Lower lobe of right lung (tissue), 2 donors: Measurements from ENCODE around the gene CATSPERD. TPM values are rescaled to one million over a fixed set of nuclear protein-coding genes. Genes with fewer than 3 reads are reported as not detected.
A peak's percentile ranks its signal among the peaks of the same experiment; 100 is the strongest.

Source experiments
- ATAC-seq, 2 donors: fragments of 200-7000 bp; cut with Tn5 transposase; one replicate each; pipeline ENCODE4 v1.9.1; 2020 to 2022; ENCODE audit warnings: mild to moderate bottlenecking in 2 of 2, moderate library complexity in 2 of 2
- DNase-seq: peaks from one replicate; pipeline ENCODE4 v3.0.0-alpha.2; 2020
- H3K27ac ChIP-seq: fragments of 200-600 bp; one replicate; pipeline ENCODE4 v1.8.0; 2022
- H3K27me3 ChIP-seq: fragments of 200-600 bp; one replicate; pipeline ENCODE4 v1.8.0; 2022; ENCODE audit warnings: low read depth
- H3K36me3 ChIP-seq: fragments of 200-600 bp; one replicate; pipeline ENCODE4 v1.8.0; 2022; ENCODE audit warnings: mild to moderate bottlenecking
- H3K4me1 ChIP-seq: fragments of 200-600 bp; one replicate; pipeline ENCODE4 v1.8.0; 2022
- H3K4me3 ChIP-seq: fragments of 200-600 bp; one replicate; pipeline ENCODE4 v1.8.0; 2022; ENCODE audit warnings: mild to moderate bottlenecking
- H3K9me3 ChIP-seq: fragments of 200-600 bp; one replicate; pipeline ENCODE4 v1.8.0; 2022
- CTCF ChIP-seq: fragments of 200-600 bp; IDR thresholded peaks from one replicate; pipeline ENCODE4 v1.8.0; 2022; ENCODE audit warnings: antibody characterized with exemption, mild to moderate bottlenecking
- intact Hi-C: fragments of 100-400 bp; cut with DNase I; formaldehyde crosslinking; loops from one replicate; pipeline ENCODE4 v1.11.0; 2022
- total RNA-seq: library from RNA; stranded (reverse); fragmentation: NEBNext Ultra II Directional; extraction: Animal tissue kit (Norgen Biotek cat#: 25700); gene quantifications from one replicate; pipeline ENCODE4 v1.2.1, GENCODE V29; 2021
- donor health status: DM: no; HTN: yes; CAD: no; lungs with severe emphysema.

The CATSPERD gene
- total RNA-seq, 1 donor from 2014 or later: 6.4 TPM

DNA sequence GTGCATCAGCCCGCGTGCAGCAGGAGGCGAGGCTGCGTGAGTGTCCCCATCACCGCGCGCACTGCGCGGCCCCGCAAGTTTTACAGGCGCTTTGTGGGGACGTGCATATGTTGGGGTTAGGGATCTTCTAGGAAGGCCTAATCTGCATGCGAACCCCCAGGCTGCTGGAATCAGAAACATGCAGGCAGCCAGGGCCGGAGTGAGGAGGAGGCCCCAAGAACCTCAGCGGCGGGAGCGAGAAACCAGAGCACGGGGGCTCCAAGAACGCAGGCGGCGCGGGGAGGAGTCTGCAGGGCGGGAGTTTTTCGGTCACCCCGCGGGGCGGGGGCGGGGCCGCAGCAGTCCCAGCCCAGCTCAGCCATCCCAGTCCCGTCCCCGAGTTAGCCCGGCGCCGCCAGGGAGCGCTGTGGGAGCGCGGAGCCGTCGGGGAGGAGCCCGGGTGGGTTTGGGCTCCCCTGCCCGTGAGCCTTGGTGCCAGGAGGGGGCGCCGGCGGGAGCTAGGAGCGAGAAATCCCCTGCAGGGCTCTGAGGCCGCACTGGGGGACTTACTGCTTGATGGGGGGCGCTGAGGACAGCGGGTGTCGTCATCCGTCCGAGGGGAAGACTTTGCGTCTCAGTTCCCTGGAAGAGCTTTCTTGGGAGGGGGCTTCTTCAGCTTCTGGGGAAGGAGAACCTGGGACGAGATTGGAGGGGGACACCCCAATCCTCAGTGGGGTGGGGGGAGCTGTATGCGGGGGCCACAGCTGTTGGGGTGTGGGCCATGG, 83.5 kb downstream of the CATSPERD start:
- Histone ChIP-seq H3K27ac (no peak overlapping the region), H3K4me1 (peaks cover 15% of the 10 kb centered on the region), H3K4me3 (peak overlapping the region; percentile 36), H3K9me3 (no peaks in the 10 kb centered on the region), H3K36me3 (no peaks in the 10 kb centered on the region), H3K27me3 (peaks cover 60% of the 10 kb centered on the region)
- intact Hi-C loops: no loop called here
- DNase-seq (peak; percentile 91), ATAC-seq (peak; percentile 95 to 96)
- TF ChIP-seq CTCF: peak; percentile 95

DNA sequence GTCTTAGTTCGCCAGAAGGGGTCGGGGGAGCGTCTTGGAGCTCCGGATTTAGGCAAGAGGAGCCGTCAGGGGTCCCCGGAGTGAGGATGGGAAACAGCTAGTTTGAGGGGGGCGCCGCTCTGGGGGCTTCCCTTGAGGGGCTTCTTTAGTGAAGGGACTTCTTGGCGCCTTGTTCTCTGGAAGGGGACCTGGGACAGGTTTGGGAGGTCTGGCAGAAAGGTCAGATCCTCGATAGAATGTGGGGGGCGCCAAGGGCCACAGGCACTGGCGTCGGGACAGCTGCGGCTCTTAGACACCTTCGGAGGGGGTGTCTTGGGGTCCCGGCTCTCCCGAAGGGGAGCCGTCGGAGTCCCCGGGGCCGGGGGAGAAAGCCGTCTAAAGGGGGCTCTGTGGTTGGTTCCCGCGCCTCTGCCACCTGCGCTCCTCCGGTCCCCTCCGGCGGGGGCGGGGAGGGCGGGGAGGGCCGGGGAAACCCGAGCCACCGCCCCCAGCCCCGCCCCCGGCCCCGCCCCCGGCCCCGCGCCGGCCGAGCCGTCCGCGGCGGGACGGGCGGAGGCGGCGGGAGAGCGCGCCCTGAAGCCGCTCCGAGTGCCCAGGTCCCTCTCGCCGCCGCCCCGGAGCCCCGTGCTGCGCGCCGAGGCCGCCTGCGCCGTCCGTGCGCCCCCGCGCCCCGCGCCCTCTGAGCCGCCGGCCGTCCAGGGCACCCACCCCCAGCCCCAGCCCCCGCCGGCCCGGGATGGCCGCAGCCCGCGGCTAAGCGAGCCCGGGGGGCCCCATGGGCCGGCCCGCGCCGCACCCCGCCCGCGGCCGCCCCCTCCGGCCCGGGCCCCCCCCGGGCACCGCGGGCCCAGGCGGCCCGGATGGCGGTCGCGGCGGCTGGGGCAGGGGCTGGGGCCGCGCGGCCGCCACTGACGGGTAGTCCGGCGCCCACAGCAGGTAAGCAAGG, 84.4 kb downstream of the CATSPERD start, which contains the start of gene NRTN:
Gene NRTN, plus strand, starts transcription at position 552 of the 946 bp plus-strand sequence. CDS start 19,099 bp downstream, outside the sequence.
- Histone ChIP-seq H3K4me1 (peaks cover 15% of the 10 kb centered on the region), H3K27ac (no peak within 1 kb of the TSS), H3K9me3 (no peaks in the 10 kb centered on the region), H3K4me3 (peak within 1 kb of the TSS; percentile 42), H3K36me3 (no peaks in the 10 kb centered on the region), H3K27me3 (peaks cover 54% of the 10 kb centered on the region)
- intact Hi-C loops: no loop called here
- DNase-seq (no peak), ATAC-seq (peak; percentile 71 to 77)
- TF ChIP-seq CTCF: no peak

- H3K27ac ChIP-seq: no peak overlapping the region
- peak overlapping the region; percentile 42 for H3K4me3 ChIP-seq
- intact Hi-C loops: no loop called here
- DNase-seq: peak; percentile 82
- H3K27me3 ChIP-seq: peaks cover 46% of the 10 kb centered on the region
- peaks cover 15% of the 10 kb centered on the region for H3K4me1 ChIP-seq
- peak; percentile 66 to 67 for ATAC-seq
- H3K36me3 ChIP-seq: no peaks in the 10 kb centered on the region
- TF ChIP-seq CTCF: peak; percentile 67
- no peaks in the 10 kb centered on the region for H3K9me3 ChIP-seq
Observed at GRCh38 chr19:5805462-5806132, 85.2 kb downstream of the CATSPERD start.

- H3K36me3 ChIP-seq: no peaks in the 10 kb centered on the region
- H3K27me3 ChIP-seq: peaks cover 41% of the 10 kb centered on the region
- TF ChIP-seq CTCF: no peak
- H3K9me3 ChIP-seq: no peaks in the 10 kb centered on the region
- H3K4me3 ChIP-seq: no peak overlapping the region
- DNase-seq (no peak), ATAC-seq (no peak)
- H3K27ac ChIP-seq: no peak overlapping the region
- intact Hi-C loops: no loop called here
- H3K4me1 ChIP-seq: peaks cover 15% of the 10 kb centered on the region
Observed at GRCh38 chr19:5806133-5806489, 85.7 kb downstream of the CATSPERD start.

DNA sequence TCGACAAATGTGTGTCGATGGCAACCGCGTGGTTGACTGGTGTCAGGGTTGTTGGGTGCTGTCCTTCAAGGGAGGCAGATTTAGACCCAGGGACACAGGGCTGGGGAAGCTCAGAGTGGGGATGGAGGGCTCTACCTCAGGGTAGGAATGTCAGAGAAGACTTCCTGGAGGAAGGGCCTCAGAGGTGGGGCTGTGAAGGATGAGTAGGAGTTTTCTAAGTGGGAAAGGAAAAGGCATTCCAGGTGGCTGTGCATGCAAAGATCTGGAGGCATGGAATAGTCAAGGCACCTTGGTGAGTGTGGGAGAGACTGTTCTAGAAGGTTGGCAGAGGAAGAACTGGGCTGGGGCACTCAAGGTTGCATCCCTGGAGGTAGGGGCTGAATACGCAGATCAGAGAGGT, 86.5 kb downstream of the CATSPERD start:
- Histone ChIP-seq H3K4me1 (peaks cover 15% of the 10 kb centered on the region), H3K27ac (no peak overlapping the region), H3K9me3 (no peaks in the 10 kb centered on the region), H3K27me3 (peaks cover 33% of the 10 kb centered on the region), H3K36me3 (no peaks in the 10 kb centered on the region), H3K4me3 (no peak overlapping the region)
- ATAC-seq: no peak
- no peak for TF ChIP-seq CTCF
- intact Hi-C loops: no loop called here
- DNase-seq: no peak
